Mammary epithelial cell (primary cell): ENCODE results near the gene PTGDS.

Source experiments
- CTCF ChIP-seq, 2 donors: IDR thresholded peaks in 1 of 2; conservative IDR thresholded peaks in 1 of 2; 2 replicates each; pipeline ENCODE4 v1.5.1; 2011 to 2012; ENCODE audit warnings: inconsistent platforms in 2 of 2, low read length in 2 of 2, mild to moderate bottlenecking in 2 of 2, control low read depth in 1 of 2, low read depth in 1 of 2; ENCODE audit not compliant: insufficient read depth in 1 of 2; ENCODE audit errors: extremely low read depth in 1 of 2
- EZH2 ChIP-seq: IDR thresholded peaks from 2 replicates; pipeline ENCODE4 v1.6.1; 2012; ENCODE audit warnings: low read length, inconsistent platforms, borderline replicate concordance

- no peak for TF ChIP-seq CTCF (conservative IDR thresholded peaks at IDR 0.05 in 1 of 2, IDR thresholded peaks at IDR 0.05 in 1 of 2; ENCODE audit: extremely low read depth in 1 of 2, insufficient read depth in 1 of 2, low read depth in 1 of 2, low read length in 2 of 2)
- no peak for TF ChIP-seq EZH2
These were observed 43.0 kb upstream of the PTGDS start for GRCh38 chr9:136934277-136934676.
